Kidney (tissue), 14 donors: ENCODE measurements around the gene PSPH. TPM values are rescaled to one million over a fixed set of nuclear protein-coding genes. Genes with fewer than 3 reads are reported as not detected.

Experiments used
- DNase-seq, 5 donors: peaks; one replicate each; pipeline ENCODE4 v3.0.0-alpha.2; 2013 to 2020
- FAIRE-seq: peaks from 2 replicates; lab custom pipeline; 2012; peaks lifted over from hg19 to GRCh38; lab: Jason Lieb, UNC
- H3K27ac ChIP-seq, 2 donors: one replicate each; pipeline ENCODE4 v1.7.0; 2013; ENCODE audit warnings: low read depth in 2 of 2, low read length in 2 of 2, inconsistent platforms in 1 of 2
- H3K27me3 ChIP-seq: one replicate; pipeline ENCODE4 v1.7.1; 2013; ENCODE audit warnings: low read length, inconsistent platforms; ENCODE audit not compliant: control insufficient read depth, insufficient read depth
- H3K36me3 ChIP-seq, 3 donors: one replicate each; pipeline versions ENCODE4 v1.7.0 to v1.7.1; 2013; ENCODE audit warnings: low read length in 3 of 3, control low read depth in 1 of 3, inconsistent platforms in 1 of 3; ENCODE audit not compliant: insufficient read depth in 3 of 3, control insufficient read depth in 2 of 3
- H3K4me1 ChIP-seq, 3 donors: one replicate each; pipeline versions ENCODE4 v1.7.0 to v1.7.1; 2013; ENCODE audit warnings: low read length in 3 of 3, inconsistent platforms in 1 of 3, low read depth in 1 of 3; ENCODE audit not compliant: control insufficient read depth in 2 of 3, insufficient read depth in 2 of 3
- H3K4me3 ChIP-seq, 3 donors: one replicate each; pipeline versions ENCODE4 v1.7.0 to v1.8.1; 2013; ENCODE audit warnings: low read length in 3 of 3, control low read depth in 1 of 3, inconsistent platforms in 1 of 3
- H3K9ac ChIP-seq, 3 donors: one replicate each; pipeline versions ENCODE4 v1.7.0 to v1.7.1; 2013; ENCODE audit warnings: low read length in 3 of 3, control low read depth in 1 of 3, inconsistent platforms in 1 of 3
- H3K9me3 ChIP-seq, 3 donors: one replicate each; pipeline versions ENCODE4 v1.7.0 to v1.7.1; 2013; ENCODE audit warnings: low read length in 3 of 3, control low read depth in 1 of 3, inconsistent platforms in 1 of 3; ENCODE audit not compliant: control insufficient read depth in 2 of 3, insufficient read depth in 1 of 3
- intact Hi-C: fragments of 100-400 bp; cut with DNase I; formaldehyde crosslinking; loops from one replicate; pipeline ENCODE4 v1.11.1; 2022
- polyA plus RNA-seq: library from polyadenylated mRNA; stranded (reverse); fragments of 350-450 nt; fragmentation: Illumina TruSeq; extraction: RNeasy Lipid Tissue Mini Kit (QIAGEN cat#74804); gene quantifications from one replicate; pipeline ENCODE4 v1.2.3, GENCODE V29; 2014; ENCODE audit warnings: low read depth, low replicate concordance; ENCODE audit not compliant: insufficient read depth
- total RNA-seq: library from RNA; stranded (reverse); fragmentation: NEBNext Ultra II Directional; extraction: Animal tissue kit (Norgen Biotek cat#: 25700); gene quantifications from one replicate; pipeline ENCODE4 v1.2.1, GENCODE V29; 2021
- TF ChIP-seq, protein P1 (sequence below): IDR thresholded peaks from 3 replicates; pipeline ENCODE4 v1.5.1; 2012; ENCODE audit warnings: mild to moderate bottlenecking, moderate library complexity, borderline replicate concordance; ENCODE audit not compliant: insufficient read depth; ENCODE audit errors: extremely low read depth
- donor health status: control.
- donor health status: control.
- donor health status: control.
- donor health status: control.
- donor health status: control.
- donor health status: DM: yes; HTN: yes; CAD: no.
- donor health status: Normal renal cell carcinoma (clear cell type).

PSPH gene
- total and polyA plus RNA-seq, 2 donors from 2014 or later = 9.0 to 17.8 TPM

GRCh38 chr7:55980266-55980665, 71.0 kb downstream of the PSPH start:
- H3K9me3 ChIP-seq = no peaks in the 10 kb centered on the region
- no peak overlapping the region for H3K9ac ChIP-seq
- no peaks in the 10 kb centered on the region for H3K4me1 ChIP-seq
- FAIRE-seq = no peak
- H3K4me3 ChIP-seq = no peak overlapping the region
- no peak overlapping the region for H3K27ac ChIP-seq
- H3K36me3 ChIP-seq = peaks cover 9 to 39% (median 16%) of the 10 kb centered on the region in 3 donors
- H3K27me3 ChIP-seq = no peaks in the 10 kb centered on the region
- no peak for DNase-seq
- intact Hi-C loops = no loop called here
- TF ChIP-seq, protein P1, sequence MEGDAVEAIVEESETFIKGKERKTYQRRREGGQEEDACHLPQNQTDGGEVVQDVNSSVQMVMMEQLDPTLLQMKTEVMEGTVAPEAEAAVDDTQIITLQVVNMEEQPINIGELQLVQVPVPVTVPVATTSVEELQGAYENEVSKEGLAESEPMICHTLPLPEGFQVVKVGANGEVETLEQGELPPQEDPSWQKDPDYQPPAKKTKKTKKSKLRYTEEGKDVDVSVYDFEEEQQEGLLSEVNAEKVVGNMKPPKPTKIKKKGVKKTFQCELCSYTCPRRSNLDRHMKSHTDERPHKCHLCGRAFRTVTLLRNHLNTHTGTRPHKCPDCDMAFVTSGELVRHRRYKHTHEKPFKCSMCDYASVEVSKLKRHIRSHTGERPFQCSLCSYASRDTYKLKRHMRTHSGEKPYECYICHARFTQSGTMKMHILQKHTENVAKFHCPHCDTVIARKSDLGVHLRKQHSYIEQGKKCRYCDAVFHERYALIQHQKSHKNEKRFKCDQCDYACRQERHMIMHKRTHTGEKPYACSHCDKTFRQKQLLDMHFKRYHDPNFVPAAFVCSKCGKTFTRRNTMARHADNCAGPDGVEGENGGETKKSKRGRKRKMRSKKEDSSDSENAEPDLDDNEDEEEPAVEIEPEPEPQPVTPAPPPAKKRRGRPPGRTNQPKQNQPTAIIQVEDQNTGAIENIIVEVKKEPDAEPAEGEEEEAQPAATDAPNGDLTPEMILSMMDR = no peak

GRCh38 chr7:55977831-55978230, 73.4 kb downstream of the PSPH start:
- no peak overlapping the region for H3K4me3 ChIP-seq
- H3K9me3 ChIP-seq = no peaks in the 10 kb centered on the region
- no peak overlapping the region for H3K9ac ChIP-seq
- H3K27ac ChIP-seq = no peak overlapping the region
- H3K27me3 ChIP-seq = no peaks in the 10 kb centered on the region
- no peak for FAIRE-seq
- peaks cover 9 to 30% (median 14%) of the 10 kb centered on the region in 3 donors for H3K36me3 ChIP-seq
- H3K4me1 ChIP-seq = no peaks in the 10 kb centered on the region
- DNase-seq = peak in 1 of 5 donors; percentile 20
- TF ChIP-seq, protein P1 = no peak
- intact Hi-C loops = no loop called here

DNA sequence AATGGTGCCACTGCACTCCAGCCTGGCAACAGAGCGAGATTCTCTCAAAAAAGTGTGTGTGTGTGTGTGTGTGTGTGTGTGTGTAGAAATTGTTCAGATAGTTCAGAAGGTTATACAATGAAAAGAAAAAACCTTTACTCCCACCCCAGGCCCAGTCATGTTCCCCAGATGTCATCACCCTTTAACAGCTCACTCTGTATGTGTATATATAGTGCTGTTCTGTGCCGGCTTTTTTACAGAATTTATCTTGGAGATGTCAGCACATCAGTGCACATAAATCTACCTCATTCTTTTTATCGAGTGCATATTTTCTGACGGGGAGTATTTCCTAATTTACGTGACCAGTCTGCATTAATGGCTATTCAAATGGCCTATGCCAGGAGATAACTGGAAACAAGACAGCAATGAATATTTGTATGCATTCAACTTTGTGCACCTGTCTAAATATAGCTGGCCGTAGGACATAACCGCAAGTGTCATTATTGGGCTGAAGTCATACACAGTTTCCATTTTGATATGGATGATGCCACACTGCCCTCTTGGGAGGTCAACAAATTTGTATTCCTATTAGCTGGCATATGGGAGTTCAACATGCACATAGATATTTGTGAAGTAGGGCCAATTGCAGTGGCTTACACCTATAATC, 75.1 kb downstream of the PSPH start:
- Histone ChIP-seq H3K9me3 (no peaks in the 10 kb centered on the region), H3K27me3 (no peaks in the 10 kb centered on the region), H3K9ac (no peak overlapping the region), H3K4me1 (peaks cover 0 to 2% (median 0%) of the 10 kb centered on the region in 3 donors), H3K27ac (no peak overlapping the region), H3K4me3 (no peak overlapping the region), H3K36me3 (peaks cover 9 to 27% (median 11%) of the 10 kb centered on the region in 3 donors)
- TF ChIP-seq, protein P1 = no peak
- DNase-seq (no peak), FAIRE-seq (no peak)
- intact Hi-C loops = no loop called here

GRCh38 chr7:55973747-55974250, 77.4 kb downstream of the PSPH start:
- no peaks in the 10 kb centered on the region for H3K9me3 ChIP-seq
- H3K4me1 ChIP-seq = peaks cover 0 to 5% (median 0%) of the 10 kb centered on the region in 3 donors
- H3K36me3 ChIP-seq = peaks cover 2 to 4% (median 4%) of the 10 kb centered on the region in 3 donors
- H3K4me3 ChIP-seq = no peak overlapping the region
- no peaks in the 10 kb centered on the region for H3K27me3 ChIP-seq
- no peak for DNase-seq
- no peak for FAIRE-seq
- TF ChIP-seq, protein P1 = no peak
- H3K27ac ChIP-seq = no peak overlapping the region
- H3K9ac ChIP-seq = no peak overlapping the region
- intact Hi-C loops = no loop called here
